ENCODE data around the gene TOP2A.

GRCh38 chr17:40346765-40347158 is 70.9 kb downstream of the TOP2A start:
- no peak for TF ChIP-seq CTCF (conservative IDR thresholded peaks at IDR 0.05 in 1 of 2, IDR thresholded peaks at IDR 0.05 in 1 of 2; ENCODE audit: low read depth in 1 of 2, low read length in 2 of 2)
- TF ChIP-seq EZH2 (IDR thresholded peaks at IDR 0.05; ENCODE audit: low read length, missing control alignments) = no peak
